HG02571 (cell line): ENCODE data around the gene CACNA1C.

Experiments used
- ATAC-seq: cut with Tn5 transposase; IDR thresholded peaks from one replicate; pipeline ENCODE4 v1.9.1; 2021; ENCODE audit warnings: mild to moderate bottlenecking, moderate library complexity; ENCODE audit not compliant: unreplicated experiment

CACNA1C gene

GRCh38 chr12:2034633-2035430, 18.0 kb upstream of the CACNA1C start:
- ATAC-seq, result peak; percentile 69

GRCh38 chr12:2035431-2036055, 17.2 kb upstream of the CACNA1C start:
- ATAC-seq, result no peak

GRCh38 chr12:2039034-2039433, 13.8 kb upstream of the CACNA1C start:
- ATAC-seq, result no peak

- ATAC-seq, result no peak
These were observed 9.7 kb upstream of the CACNA1C start for GRCh38 chr12:2043054-2043453.

- no peak for ATAC-seq
These were observed 8.6 kb upstream of the CACNA1C start for GRCh38 chr12:2044165-2044564.

- ATAC-seq, result no peak
These were observed 5.8 kb upstream of the CACNA1C start for GRCh38 chr12:2046957-2047356.

- ATAC-seq, result no peak
These were observed 5.0 kb upstream of the CACNA1C start for GRCh38 chr12:2047752-2048151.

- ATAC-seq, result no peak
These were observed 2.9 kb upstream of the CACNA1C start for GRCh38 chr12:2049604-2050540.

GRCh38 chr12:2051700-2052621, 826 bp upstream of the CACNA1C start:
- ATAC-seq, result no peak

GRCh38 chr12:2053691-2054090, 904 bp downstream of the CACNA1C start:
- no peak for ATAC-seq

- ATAC-seq, result no peak
These were observed 1.6 kb downstream of the CACNA1C start for GRCh38 chr12:2054091-2055018.

GRCh38 chr12:2057041-2057794, 4.4 kb downstream of the CACNA1C start:
- no peak for ATAC-seq

- ATAC-seq, result no peak
These were observed 5.1 kb downstream of the CACNA1C start for GRCh38 chr12:2057795-2058408.

GRCh38 chr12:2058837-2059236, 6.0 kb downstream of the CACNA1C start:
- ATAC-seq, result no peak

GRCh38 chr12:2061402-2061801, 8.6 kb downstream of the CACNA1C start:
- ATAC-seq, result no peak

GRCh38 chr12:2064071-2064507, 11.3 kb downstream of the CACNA1C start:
- no peak for ATAC-seq

GRCh38 chr12:2068653-2069052, 15.9 kb downstream of the CACNA1C start:
- ATAC-seq, result no peak

GRCh38 chr12:2070440-2071045, 17.8 kb downstream of the CACNA1C start:
- no peak for ATAC-seq
